ENCODE results near the gene HOXA7.

The HOXA7 gene

GRCh38 chr7:27158436-27159265 lies 2.2 kb upstream of the HOXA7 start:
- DNase-seq = peak; percentile 60

DNA sequence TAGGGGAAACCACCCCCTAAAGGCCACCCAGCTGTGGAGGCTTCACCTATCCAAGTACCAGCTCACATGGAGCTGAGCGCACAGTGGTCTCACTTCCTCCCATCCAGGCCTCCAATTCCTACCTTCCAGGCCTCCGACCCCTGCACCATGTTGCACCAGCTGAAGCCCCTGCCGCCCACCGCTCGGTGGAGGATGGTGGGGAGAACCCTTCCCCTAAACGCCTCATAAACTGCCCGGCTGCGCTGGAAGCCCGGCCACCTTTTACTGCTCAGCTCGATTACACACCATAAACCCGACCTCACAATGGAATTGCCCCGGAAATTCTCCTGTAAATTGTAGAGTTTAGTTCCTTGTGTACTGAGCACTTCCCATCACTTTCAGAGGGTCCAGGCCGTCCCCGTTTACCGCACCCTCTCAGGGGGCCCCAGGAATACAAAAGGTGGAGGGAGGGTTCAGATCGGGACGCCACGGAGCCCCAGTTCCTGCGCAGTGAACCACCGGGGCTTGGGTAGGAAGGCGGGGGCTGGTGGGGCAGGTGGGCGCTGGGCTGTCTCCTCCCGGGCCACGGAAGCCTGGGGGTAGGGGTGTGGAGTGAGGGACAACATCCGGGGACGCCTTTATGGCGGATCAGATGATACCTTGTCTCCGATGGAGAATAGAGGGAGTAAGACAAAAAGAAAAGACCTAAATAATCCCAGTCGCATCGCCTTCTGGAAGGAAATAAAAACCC lies 1.4 kb upstream of the HOXA7 start:
- DNase-seq = no peak

DNA sequence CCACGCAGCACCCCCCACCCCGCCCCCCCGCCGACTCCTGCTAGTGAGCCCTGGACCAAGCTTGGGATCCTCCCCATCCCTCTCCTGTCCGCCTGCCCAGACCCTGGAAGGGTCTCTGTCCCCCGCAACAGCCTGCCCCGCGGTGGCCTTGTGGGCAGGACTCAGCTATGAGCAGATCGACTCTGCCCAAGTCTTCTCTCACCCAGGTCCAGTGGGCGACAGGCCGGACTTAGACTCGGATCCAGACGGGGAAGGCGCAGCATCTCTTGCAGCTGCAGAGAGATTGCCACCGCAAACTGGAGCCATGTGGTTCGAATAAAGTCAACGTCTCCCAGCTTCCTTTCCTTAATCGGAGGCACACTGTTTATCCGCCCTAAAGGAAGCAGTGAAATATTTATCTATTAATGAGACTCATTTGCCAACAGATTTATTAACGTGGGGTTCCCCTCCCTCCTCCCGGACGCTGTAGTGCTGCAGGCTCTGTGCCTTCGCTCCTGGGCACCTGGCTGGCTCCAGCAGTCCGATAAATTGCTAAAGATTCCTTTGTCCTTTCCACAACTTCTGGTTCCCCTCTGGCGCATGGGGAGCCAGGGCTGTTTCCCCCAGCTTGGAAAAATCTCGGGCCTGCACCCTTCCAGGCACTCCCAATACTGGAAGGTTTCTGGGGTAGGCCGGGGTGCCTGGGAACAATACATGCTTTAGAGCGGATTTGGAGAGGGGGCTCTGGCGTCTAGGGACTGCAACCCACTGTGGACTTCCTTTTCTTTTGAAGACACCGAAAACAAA lies 634 bp upstream of the HOXA7 start:
- DNase-seq = peak; percentile 59

- DNase-seq = peak; percentile 73
Observed at GRCh38 chr7:27155816-27156507, 513 bp downstream of the HOXA7 start.

- peak; percentile 75 for DNase-seq
Observed at GRCh38 chr7:27154901-27155815, 1.3 kb downstream of the HOXA7 start.

- peak; percentile 53 for DNase-seq
Observed at GRCh38 chr7:27154369-27154768, 2.1 kb downstream of the HOXA7 start.

GRCh38 chr7:27153526-27153925 lies 2.9 kb downstream of the HOXA7 start:
- DNase-seq = peak; percentile 46

DNA sequence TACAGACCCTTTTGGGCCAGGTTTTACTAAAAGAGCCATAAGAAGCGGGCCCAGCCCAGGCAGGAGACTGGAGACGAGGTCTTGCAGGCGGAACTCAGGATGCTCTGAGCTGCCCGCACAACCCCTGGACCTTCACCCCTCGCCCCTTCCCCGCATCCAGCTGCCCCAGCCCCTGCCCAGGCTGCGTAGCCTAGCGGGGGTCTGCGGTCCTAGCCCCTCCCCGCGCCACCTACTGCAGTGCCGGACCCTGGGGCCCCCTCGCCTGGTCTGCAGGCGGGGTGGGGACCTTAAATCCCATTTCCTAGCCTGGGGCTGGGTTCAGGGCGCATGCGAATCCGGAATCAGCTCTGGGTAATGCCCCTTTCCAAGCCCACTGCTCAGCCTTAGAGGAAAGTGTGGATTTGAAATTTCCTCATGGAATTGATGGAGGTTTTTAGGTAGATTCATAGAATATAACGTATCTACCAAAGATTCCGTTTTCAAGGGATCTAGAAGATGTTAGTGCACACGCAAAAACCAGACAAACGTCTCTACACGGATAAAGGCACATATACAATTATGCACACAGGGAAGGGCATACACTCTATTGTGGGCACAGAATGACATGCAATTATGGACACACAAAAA lies 3.5 kb downstream of the HOXA7 start:
- DNase-seq = no peak

DNA sequence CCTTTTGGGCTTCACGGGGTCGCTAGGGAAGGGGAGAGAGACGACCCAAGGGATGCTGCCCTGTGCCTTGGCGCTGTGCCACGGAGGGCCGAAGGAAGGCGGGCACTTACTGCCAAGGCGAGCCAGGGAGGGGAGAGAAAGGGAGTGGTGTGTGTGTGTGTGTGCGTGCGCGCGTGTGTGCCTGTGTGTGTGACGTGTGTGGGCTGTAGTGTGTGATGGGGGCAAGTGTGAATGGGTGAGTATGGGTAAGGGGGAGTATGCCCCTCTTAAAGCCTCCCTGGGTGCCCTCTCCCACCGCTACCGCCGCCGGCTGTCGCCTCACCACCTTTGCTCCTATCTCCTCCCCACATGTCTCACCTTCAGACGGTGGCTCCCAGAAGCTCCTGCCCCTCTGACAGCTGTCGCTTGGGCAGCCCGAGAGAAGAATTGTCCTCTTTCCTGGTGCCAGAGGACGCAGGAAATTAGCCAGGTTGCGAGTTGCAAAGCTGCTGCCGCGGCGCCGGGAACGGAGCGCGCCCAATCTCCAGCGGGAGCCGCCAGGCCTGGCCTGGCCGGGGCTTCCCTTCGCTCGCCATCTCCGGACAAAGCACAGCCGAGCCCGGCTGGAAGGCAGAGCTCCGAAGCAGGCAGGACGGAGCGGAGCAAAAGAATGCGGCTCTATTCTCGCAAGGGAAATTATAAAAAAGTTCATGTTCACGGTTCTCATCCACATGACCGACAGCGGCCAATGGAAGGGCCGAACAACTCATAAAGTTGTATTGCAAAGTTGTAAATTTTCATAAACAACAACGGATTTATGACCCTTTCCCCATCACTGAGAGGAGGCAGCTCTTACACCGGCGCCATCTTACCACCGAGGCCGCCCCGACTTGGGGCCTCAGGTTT lies 4.3 kb downstream of the HOXA7 start, which contains the start of gene HOXA3:
HOXA3 (minus strand) TSS at position 653 of the 885 bp plus-strand sequence. CDS start 41,943 bp downstream, outside the sequence.
- DNase-seq = peak; percentile 60

GRCh38 chr7:27151341-27151930 lies 5.0 kb downstream of the HOXA7 start:
- DNase-seq = peak; percentile 59

GRCh38 chr7:27150568-27151340 lies 5.7 kb downstream of the HOXA7 start:
- peak; percentile 87 for DNase-seq

DNA sequence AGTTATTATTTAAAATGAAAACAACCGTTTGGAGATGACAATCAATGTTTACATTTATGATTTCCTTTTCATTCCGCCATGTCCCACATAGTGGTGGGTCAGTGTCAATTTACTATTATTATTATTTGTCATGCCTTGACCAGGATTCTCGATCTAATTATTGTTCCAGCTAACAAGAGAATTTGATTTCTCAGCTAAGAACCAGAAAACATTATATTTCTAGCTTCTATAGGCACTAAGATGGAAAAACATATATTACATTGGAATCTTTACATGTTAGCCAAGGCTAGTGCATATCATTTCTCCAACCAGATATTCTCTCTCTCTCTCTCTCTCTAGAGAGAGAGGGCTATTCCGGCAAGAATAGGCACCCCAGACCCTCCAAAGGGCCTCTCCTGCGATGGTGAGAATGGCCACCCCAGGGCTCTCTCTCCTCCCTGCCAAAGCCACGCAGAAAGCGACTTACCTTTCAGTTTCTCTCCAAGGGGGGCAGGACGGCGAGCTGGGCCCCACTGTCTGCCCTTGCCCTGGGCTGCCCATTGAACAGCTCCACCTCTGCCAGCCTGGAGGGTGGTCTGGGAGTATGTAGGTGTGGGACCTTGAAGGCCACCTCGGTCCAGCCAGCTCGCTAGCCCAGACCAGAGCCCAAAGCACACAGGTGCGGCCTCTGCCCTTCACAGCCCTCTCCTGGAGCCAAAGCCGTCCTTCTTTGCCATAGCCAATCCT lies 6.5 kb downstream of the HOXA7 start:
- no peak for DNase-seq

GRCh38 chr7:27148756-27149641 lies 7.5 kb downstream of the HOXA7 start:
- peak; percentile 54 for DNase-seq

DNA sequence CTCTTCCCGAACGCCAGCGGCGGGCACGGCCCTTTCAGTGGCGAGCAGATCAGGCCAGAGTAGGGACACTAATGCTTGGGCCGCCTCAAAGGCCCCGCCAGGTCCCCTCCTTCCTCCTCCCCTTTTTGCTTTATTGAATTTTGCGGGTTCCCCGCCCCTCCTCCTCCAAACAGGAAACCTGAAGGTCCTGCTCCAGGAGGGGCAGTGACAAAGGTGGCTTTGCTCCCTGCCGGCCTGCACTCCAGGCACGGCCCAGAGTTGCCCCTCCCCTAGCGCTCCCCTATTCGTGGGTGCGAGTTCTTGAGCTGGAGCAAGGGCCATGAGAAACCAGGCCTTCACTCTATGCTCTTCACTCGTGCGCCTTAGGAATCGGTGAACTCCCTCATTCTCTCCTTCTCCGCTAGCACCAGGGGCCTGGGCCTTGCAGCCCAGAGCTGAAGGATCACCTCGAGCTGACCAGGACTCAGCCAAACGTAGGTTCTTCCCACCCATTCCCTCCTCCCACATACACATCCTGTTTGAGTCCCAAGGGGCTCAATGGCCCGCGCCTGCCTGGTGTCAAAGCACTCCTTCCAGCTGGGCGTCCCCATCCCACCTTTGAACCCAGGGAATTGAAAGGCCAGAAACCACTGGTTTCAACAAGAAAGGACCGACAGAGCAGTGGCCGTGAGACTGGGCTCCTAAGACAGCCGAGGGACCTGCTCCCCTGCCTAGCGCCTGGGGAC lies 8.3 kb downstream of the HOXA7 start:
- DNase-seq = peak; percentile 57

GRCh38 chr7:27147199-27148030 lies 9.1 kb downstream of the HOXA7 start, which contains the start of gene HOXA6:
Gene HOXA6 (minus strand): TSS chr7:27147774. CDS start chr7:27147749, 25 bp downstream.
- peak; percentile 56 for DNase-seq

All from activated CD8-positive, alpha-beta memory T cell treated with anti-CD3 and anti-CD28 coated beads for 24 hours (primary cell).